ENCODE data around the gene CACNB2. TPM values are rescaled to one million over a fixed set of nuclear protein-coding genes. Genes with fewer than 3 reads are reported as not detected.

The CACNB2 gene
- total and polyA plus RNA-seq, 4 donors, result 0.38 to 3.1 (median 0.83) TPM

DNA sequence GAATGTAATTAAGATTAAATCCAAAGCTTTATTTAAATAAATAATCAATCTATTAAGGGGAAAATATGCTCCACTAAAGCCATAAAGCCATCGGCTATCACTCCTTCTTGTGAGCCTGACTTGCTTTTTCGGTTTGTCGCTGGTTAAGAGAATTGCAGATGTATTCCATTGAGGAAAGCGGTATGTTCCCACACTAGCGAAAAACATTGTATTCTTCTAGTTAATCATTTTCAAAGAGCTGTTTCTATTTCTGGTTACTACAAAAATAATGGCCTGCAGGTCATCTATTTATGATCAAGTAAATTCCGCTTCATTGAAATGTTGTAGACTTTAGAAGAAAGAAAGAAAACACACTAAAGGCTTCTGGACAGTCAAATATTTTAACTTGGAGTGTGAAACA is 173.4 kb downstream of the CACNB2 start (continued):
- TF ChIP-seq NR2F2 (IDR thresholded peaks at IDR 0.05) (no peak), RAD21 (IDR thresholded peaks at IDR 0.05) (no peak), FOXA1 (IDR thresholded peaks at IDR 0.05) (no peak), RXRA (IDR thresholded peaks at IDR 0.05) (no peak), YY1 (IDR thresholded peaks at IDR 0.05) (no peak)

DNA sequence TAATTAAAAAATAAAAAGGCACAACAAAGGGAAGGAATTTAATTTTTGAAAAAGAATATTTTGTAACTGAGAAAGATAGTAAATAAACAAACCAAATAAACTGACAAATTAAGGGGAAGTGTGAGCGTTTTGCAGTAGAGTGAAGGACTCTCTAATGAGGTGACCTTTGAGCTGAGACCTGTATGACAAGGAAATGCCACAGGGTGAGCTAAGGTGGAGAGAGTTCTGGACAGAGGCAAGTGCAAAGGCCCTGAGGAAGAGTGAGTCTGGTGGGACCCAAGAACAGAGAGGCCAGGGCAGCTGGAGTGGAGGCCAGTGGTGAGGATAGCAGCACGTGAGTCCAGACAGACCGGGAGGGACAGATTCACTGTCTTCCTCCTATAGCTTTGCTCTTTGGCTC is 179.4 kb downstream of the CACNB2 start:
- 94% methylated on average over 3 of the region's 3 CpGs for WGBS
- DNase-seq (ENCODE audit: low spot score), result no peak

DNA sequence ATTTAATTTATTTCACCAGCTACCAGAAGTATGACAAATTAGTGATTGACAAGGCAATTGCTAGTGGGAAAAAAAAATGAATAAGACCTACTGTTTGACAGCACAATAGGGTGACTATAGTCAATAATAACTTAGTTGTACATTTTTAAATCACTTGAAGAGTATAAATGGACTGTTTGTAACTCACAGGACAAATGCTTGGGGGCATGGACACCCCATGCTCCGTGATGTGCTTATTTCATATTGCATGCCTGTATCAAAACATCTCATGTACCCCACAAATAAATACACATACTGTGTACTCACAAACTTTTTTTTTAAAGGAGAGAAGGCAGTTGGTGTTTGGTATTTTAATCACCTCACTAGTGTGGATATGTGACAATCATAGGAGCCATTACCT is 181.1 kb downstream of the CACNB2 start:
- no peak overlapping the region for H3K27ac ChIP-seq (ENCODE audit: low read depth in 1 of 2, low read length in 2 of 2)
- no peak for DNase-seq (ENCODE audit: low spot score)
- no peak for TF ChIP-seq JUND (IDR thresholded peaks at IDR 0.05)
- TF ChIP-seq, protein P1, sequence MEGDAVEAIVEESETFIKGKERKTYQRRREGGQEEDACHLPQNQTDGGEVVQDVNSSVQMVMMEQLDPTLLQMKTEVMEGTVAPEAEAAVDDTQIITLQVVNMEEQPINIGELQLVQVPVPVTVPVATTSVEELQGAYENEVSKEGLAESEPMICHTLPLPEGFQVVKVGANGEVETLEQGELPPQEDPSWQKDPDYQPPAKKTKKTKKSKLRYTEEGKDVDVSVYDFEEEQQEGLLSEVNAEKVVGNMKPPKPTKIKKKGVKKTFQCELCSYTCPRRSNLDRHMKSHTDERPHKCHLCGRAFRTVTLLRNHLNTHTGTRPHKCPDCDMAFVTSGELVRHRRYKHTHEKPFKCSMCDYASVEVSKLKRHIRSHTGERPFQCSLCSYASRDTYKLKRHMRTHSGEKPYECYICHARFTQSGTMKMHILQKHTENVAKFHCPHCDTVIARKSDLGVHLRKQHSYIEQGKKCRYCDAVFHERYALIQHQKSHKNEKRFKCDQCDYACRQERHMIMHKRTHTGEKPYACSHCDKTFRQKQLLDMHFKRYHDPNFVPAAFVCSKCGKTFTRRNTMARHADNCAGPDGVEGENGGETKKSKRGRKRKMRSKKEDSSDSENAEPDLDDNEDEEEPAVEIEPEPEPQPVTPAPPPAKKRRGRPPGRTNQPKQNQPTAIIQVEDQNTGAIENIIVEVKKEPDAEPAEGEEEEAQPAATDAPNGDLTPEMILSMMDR (IDR thresholded peaks at IDR 0.05; ENCODE audit: low read depth, low read length, missing input control), result no peak
- no peak for TF ChIP-seq FOXA2 (IDR thresholded peaks at IDR 0.05)
- TF ChIP-seq RAD21 (IDR thresholded peaks at IDR 0.05), result no peak
- TF ChIP-seq, protein P2, sequence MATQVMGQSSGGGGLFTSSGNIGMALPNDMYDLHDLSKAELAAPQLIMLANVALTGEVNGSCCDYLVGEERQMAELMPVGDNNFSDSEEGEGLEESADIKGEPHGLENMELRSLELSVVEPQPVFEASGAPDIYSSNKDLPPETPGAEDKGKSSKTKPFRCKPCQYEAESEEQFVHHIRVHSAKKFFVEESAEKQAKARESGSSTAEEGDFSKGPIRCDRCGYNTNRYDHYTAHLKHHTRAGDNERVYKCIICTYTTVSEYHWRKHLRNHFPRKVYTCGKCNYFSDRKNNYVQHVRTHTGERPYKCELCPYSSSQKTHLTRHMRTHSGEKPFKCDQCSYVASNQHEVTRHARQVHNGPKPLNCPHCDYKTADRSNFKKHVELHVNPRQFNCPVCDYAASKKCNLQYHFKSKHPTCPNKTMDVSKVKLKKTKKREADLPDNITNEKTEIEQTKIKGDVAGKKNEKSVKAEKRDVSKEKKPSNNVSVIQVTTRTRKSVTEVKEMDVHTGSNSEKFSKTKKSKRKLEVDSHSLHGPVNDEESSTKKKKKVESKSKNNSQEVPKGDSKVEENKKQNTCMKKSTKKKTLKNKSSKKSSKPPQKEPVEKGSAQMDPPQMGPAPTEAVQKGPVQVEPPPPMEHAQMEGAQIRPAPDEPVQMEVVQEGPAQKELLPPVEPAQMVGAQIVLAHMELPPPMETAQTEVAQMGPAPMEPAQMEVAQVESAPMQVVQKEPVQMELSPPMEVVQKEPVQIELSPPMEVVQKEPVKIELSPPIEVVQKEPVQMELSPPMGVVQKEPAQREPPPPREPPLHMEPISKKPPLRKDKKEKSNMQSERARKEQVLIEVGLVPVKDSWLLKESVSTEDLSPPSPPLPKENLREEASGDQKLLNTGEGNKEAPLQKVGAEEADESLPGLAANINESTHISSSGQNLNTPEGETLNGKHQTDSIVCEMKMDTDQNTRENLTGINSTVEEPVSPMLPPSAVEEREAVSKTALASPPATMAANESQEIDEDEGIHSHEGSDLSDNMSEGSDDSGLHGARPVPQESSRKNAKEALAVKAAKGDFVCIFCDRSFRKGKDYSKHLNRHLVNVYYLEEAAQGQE (IDR thresholded peaks at IDR 0.05), result no peak
- no peak for TF ChIP-seq HNF4G (IDR thresholded peaks at IDR 0.05)
- TF ChIP-seq RXRA (IDR thresholded peaks at IDR 0.05), result no peak
- no peak for TF ChIP-seq HNF4A (conservative IDR thresholded peaks at IDR 0.05)
- no peak for TF ChIP-seq NR2F2 (IDR thresholded peaks at IDR 0.05)
- TF ChIP-seq FOXA1 (IDR thresholded peaks at IDR 0.05), result no peak
- TF ChIP-seq YY1 (IDR thresholded peaks at IDR 0.05), result no peak
- TF ChIP-seq EGR1 (IDR thresholded peaks at IDR 0.05; ENCODE audit: low read depth in 2 of 2), result no peak
- TF ChIP-seq, protein P3, sequence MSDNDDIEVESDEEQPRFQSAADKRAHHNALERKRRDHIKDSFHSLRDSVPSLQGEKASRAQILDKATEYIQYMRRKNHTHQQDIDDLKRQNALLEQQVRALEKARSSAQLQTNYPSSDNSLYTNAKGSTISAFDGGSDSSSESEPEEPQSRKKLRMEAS (IDR thresholded peaks at IDR 0.05), result no peak
- H3K36me3 ChIP-seq (ENCODE audit: control insufficient read depth in 4 of 4, insufficient read depth in 3 of 4, low read depth in 1 of 4, low read length in 3 of 4), result no peaks in the 10 kb centered on the region
- H3K4me3 ChIP-seq (ENCODE audit: low read depth in 1 of 3, low read length in 3 of 3), result no peak overlapping the region
- 96% methylated on average over 1 of the region's 1 CpG for WGBS
- H3K27me3 ChIP-seq (ENCODE audit: control insufficient read depth in 4 of 4, insufficient read depth in 4 of 4, low read length in 3 of 4), result no peaks in the 10 kb centered on the region
- no peaks in the 10 kb centered on the region for H3K9me3 ChIP-seq (ENCODE audit: control insufficient read depth in 4 of 4, low read length in 3 of 4)
- H3K9ac ChIP-seq (ENCODE audit: low read depth in 1 of 2, low read length in 2 of 2), result no peak overlapping the region
- H3K4me1 ChIP-seq (ENCODE audit: control insufficient read depth in 4 of 4, insufficient read depth in 4 of 4, low read length in 3 of 4), result peaks cover 0 to 8% (median 7%) of the 10 kb centered on the region in 4 donors

More for the DNA sequence above, 179.4 kb downstream of the CACNB2 start:
- no peak overlapping the region for H3K27ac ChIP-seq (ENCODE audit: low read depth in 1 of 2, low read length in 2 of 2)
- peaks cover 0 to 1% (median 0%) of the 10 kb centered on the region in 4 donors for H3K4me1 ChIP-seq (ENCODE audit: control insufficient read depth in 4 of 4, insufficient read depth in 4 of 4, low read length in 3 of 4)
- H3K4me3 ChIP-seq (ENCODE audit: low read depth in 1 of 3, low read length in 3 of 3), result no peak overlapping the region
- no peaks in the 10 kb centered on the region for H3K27me3 ChIP-seq (ENCODE audit: control insufficient read depth in 4 of 4, insufficient read depth in 4 of 4, low read length in 3 of 4)
- no peak overlapping the region for H3K9ac ChIP-seq (ENCODE audit: low read depth in 1 of 2, low read length in 2 of 2)
- no peaks in the 10 kb centered on the region for H3K9me3 ChIP-seq (ENCODE audit: control insufficient read depth in 4 of 4, low read length in 3 of 4)
- H3K36me3 ChIP-seq (ENCODE audit: control insufficient read depth in 4 of 4, insufficient read depth in 3 of 4, low read depth in 1 of 4, low read length in 3 of 4), result no peaks in the 10 kb centered on the region
- TF ChIP-seq HNF4G (IDR thresholded peaks at IDR 0.05) (no peak), TAF1 (conservative IDR thresholded peaks at IDR 0.05) (no peak), FOXA2 (IDR thresholded peaks at IDR 0.05) (no peak)
- TF ChIP-seq, protein P4, sequence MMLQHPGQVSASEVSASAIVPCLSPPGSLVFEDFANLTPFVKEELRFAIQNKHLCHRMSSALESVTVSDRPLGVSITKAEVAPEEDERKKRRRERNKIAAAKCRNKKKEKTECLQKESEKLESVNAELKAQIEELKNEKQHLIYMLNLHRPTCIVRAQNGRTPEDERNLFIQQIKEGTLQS (IDR thresholded peaks at IDR 0.05), result no peak

Measured in liver (tissue), 9 donors.